Stomach smooth muscle (tissue), 2 donors: Measurements from ENCODE around the gene HIVEP2.
A peak's percentile ranks its signal among the peaks of the same experiment; 100 is the strongest.

Experiments used
- H3K27ac ChIP-seq: one replicate; pipeline ENCODE4 v1.7.0; 2013; ENCODE audit warnings: mild to moderate bottlenecking, low read length, inconsistent platforms
- H3K27me3 ChIP-seq, 2 donors: one replicate each; pipeline ENCODE4 v1.7.0; 2013; ENCODE audit warnings: low read length in 2 of 2; ENCODE audit not compliant: insufficient read depth in 2 of 2, control insufficient read depth in 1 of 2
- H3K36me3 ChIP-seq, 2 donors: one replicate each; pipeline ENCODE4 v1.7.0; 2013; ENCODE audit warnings: low read length in 2 of 2; ENCODE audit not compliant: control insufficient read depth in 2 of 2, insufficient read depth in 2 of 2
- H3K4me1 ChIP-seq: one replicate; pipeline ENCODE4 v1.7.0; 2013; ENCODE audit warnings: low read length; ENCODE audit not compliant: control insufficient read depth, insufficient read depth
- H3K4me3 ChIP-seq, 2 donors: one replicate each; pipeline ENCODE4 v1.7.0; 2013; ENCODE audit warnings: low read length in 2 of 2
- H3K9ac ChIP-seq, 2 donors: one replicate each; pipeline ENCODE4 v1.7.0; 2013; ENCODE audit warnings: low read length in 2 of 2, mild to moderate bottlenecking in 1 of 2
- H3K9me3 ChIP-seq, 2 donors: one replicate each; pipeline ENCODE4 v1.7.0; 2013; ENCODE audit warnings: low read length in 2 of 2; ENCODE audit not compliant: control insufficient read depth in 2 of 2
- donor health status: healthy.
- donor health status: Pancreatic carcinoma.

Gene HIVEP2

GRCh38 chr6:142891454-142891853, 53.5 kb downstream of the HIVEP2 start:
- H3K36me3 ChIP-seq: no peaks in the 10 kb centered on the region
- H3K4me3 ChIP-seq: no peak overlapping the region
- H3K27ac ChIP-seq: no peak overlapping the region
- no peaks in the 10 kb centered on the region for H3K9me3 ChIP-seq
- H3K4me1 ChIP-seq: no peaks in the 10 kb centered on the region
- H3K27me3 ChIP-seq: no peaks in the 10 kb centered on the region
- no peak overlapping the region for H3K9ac ChIP-seq

- H3K9me3 ChIP-seq: no peaks in the 10 kb centered on the region
- H3K9ac ChIP-seq: no peak overlapping the region
- no peak overlapping the region for H3K27ac ChIP-seq
- H3K36me3 ChIP-seq: no peaks in the 10 kb centered on the region
- no peak overlapping the region for H3K4me3 ChIP-seq
- H3K4me1 ChIP-seq: no peaks in the 10 kb centered on the region
- no peaks in the 10 kb centered on the region for H3K27me3 ChIP-seq
Observed at GRCh38 chr6:142888456-142888855, 56.5 kb downstream of the HIVEP2 start.

GRCh38 chr6:142887517-142887916, 57.5 kb downstream of the HIVEP2 start:
- Histone ChIP-seq H3K27ac (no peak overlapping the region), H3K4me1 (no peaks in the 10 kb centered on the region), H3K4me3 (no peak overlapping the region), H3K36me3 (no peaks in the 10 kb centered on the region), H3K9me3 (no peaks in the 10 kb centered on the region), H3K27me3 (no peaks in the 10 kb centered on the region), H3K9ac (no peak overlapping the region)

GRCh38 chr6:142886431-142887170, 58.4 kb downstream of the HIVEP2 start:
- no peak overlapping the region for H3K4me3 ChIP-seq
- no peaks in the 10 kb centered on the region for H3K27me3 ChIP-seq
- no peak overlapping the region for H3K9ac ChIP-seq
- no peak overlapping the region for H3K27ac ChIP-seq
- no peaks in the 10 kb centered on the region for H3K9me3 ChIP-seq
- no peaks in the 10 kb centered on the region for H3K36me3 ChIP-seq
- no peaks in the 10 kb centered on the region for H3K4me1 ChIP-seq

GRCh38 chr6:142885182-142885867, 59.7 kb downstream of the HIVEP2 start:
- Histone ChIP-seq H3K9ac (peak overlapping the region; percentile 35 to 43), H3K9me3 (no peaks in the 10 kb centered on the region), H3K4me1 (no peaks in the 10 kb centered on the region), H3K4me3 (peak overlapping the region; percentile 68 to 71), H3K27me3 (no peaks in the 10 kb centered on the region), H3K36me3 (no peaks in the 10 kb centered on the region), H3K27ac (peak overlapping the region; percentile 19)

- Histone ChIP-seq H3K27me3 (no peaks in the 10 kb centered on the region), H3K9ac (peak overlapping the region in 1 of 2 donors; percentile 35), H3K27ac (no peak overlapping the region), H3K36me3 (no peaks in the 10 kb centered on the region), H3K4me3 (peak overlapping the region; percentile 68 to 71), H3K9me3 (no peaks in the 10 kb centered on the region), H3K4me1 (no peaks in the 10 kb centered on the region)
Observed at GRCh38 chr6:142884214-142885035, 60.6 kb downstream of the HIVEP2 start.

GRCh38 chr6:142883011-142883410, 62.0 kb downstream of the HIVEP2 start:
- Histone ChIP-seq H3K4me1 (no peaks in the 10 kb centered on the region), H3K4me3 (no peak overlapping the region), H3K27me3 (no peaks in the 10 kb centered on the region), H3K27ac (no peak overlapping the region), H3K9me3 (no peaks in the 10 kb centered on the region), H3K36me3 (no peaks in the 10 kb centered on the region), H3K9ac (no peak overlapping the region)

GRCh38 chr6:142881761-142882160, 63.2 kb downstream of the HIVEP2 start:
- H3K27ac ChIP-seq: no peak overlapping the region
- no peaks in the 10 kb centered on the region for H3K4me1 ChIP-seq
- no peak overlapping the region for H3K9ac ChIP-seq
- no peaks in the 10 kb centered on the region for H3K27me3 ChIP-seq
- H3K36me3 ChIP-seq: no peaks in the 10 kb centered on the region
- H3K4me3 ChIP-seq: no peak overlapping the region
- H3K9me3 ChIP-seq: no peaks in the 10 kb centered on the region

- H3K4me1 ChIP-seq: no peaks in the 10 kb centered on the region
- no peak overlapping the region for H3K27ac ChIP-seq
Observed at GRCh38 chr6:142881290-142881689, 63.7 kb downstream of the HIVEP2 start.

GRCh38 chr6:142880201-142880600, 64.8 kb downstream of the HIVEP2 start:
- no peaks in the 10 kb centered on the region for H3K27me3 ChIP-seq

More at GRCh38 chr6:142881290-142881689, 63.7 kb downstream of the HIVEP2 start:
- Histone ChIP-seq H3K27me3 (no peaks in the 10 kb centered on the region), H3K9me3 (no peaks in the 10 kb centered on the region), H3K9ac (no peak overlapping the region), H3K36me3 (no peaks in the 10 kb centered on the region), H3K4me3 (no peak overlapping the region)

More at GRCh38 chr6:142880201-142880600, 64.8 kb downstream of the HIVEP2 start:
- no peaks in the 10 kb centered on the region for H3K4me1 ChIP-seq
- no peaks in the 10 kb centered on the region for H3K36me3 ChIP-seq
- no peak overlapping the region for H3K9ac ChIP-seq
- no peak overlapping the region for H3K4me3 ChIP-seq
- H3K9me3 ChIP-seq: no peaks in the 10 kb centered on the region
- no peak overlapping the region for H3K27ac ChIP-seq
